Measurements from ENCODE around the gene KRTAP5-6.

DNA sequence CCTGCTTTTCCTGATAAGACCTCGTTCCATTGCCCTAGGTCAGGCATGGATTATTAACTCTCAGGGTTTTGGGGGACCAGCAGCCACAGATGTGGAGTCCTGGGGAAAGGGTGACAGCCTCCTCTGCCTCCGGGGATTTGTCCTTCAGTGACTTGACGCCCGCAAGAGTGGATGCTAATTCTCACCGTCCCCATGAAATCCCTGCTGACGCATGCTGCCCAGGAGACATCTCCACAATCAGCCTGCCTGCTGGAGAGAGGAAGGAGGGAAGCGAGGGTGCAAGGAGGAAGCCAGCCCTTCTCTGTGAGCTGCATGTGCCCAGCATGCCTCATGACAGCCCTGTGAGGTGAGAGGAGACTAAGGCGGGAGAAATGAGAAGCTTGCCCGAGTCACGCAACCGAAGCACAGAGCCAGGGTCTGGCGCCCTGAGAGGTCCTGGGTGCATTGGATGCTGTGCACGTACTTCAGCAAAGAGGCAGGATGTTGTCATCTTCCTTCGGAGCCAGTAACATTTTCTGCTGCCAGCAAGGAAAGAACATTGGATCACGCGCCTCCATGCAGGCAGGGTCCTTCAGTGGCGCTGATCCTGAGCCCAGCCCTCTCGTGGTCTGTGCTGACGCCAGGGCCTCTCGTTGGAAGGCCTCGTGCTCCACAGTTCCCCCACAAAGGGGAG, 27.3 kb upstream of the KRTAP5-6 start:
- TF ChIP-seq, protein P1, sequence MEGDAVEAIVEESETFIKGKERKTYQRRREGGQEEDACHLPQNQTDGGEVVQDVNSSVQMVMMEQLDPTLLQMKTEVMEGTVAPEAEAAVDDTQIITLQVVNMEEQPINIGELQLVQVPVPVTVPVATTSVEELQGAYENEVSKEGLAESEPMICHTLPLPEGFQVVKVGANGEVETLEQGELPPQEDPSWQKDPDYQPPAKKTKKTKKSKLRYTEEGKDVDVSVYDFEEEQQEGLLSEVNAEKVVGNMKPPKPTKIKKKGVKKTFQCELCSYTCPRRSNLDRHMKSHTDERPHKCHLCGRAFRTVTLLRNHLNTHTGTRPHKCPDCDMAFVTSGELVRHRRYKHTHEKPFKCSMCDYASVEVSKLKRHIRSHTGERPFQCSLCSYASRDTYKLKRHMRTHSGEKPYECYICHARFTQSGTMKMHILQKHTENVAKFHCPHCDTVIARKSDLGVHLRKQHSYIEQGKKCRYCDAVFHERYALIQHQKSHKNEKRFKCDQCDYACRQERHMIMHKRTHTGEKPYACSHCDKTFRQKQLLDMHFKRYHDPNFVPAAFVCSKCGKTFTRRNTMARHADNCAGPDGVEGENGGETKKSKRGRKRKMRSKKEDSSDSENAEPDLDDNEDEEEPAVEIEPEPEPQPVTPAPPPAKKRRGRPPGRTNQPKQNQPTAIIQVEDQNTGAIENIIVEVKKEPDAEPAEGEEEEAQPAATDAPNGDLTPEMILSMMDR (conservative IDR thresholded peaks at IDR 0.05 in 1 of 2, IDR thresholded peaks at IDR 0.05 in 1 of 2; ENCODE audit: extremely low read depth in 1 of 2, insufficient read depth in 1 of 2, low read depth in 1 of 2, low read length in 2 of 2), result no peak
- TF ChIP-seq EZH2 (IDR thresholded peaks at IDR 0.05; ENCODE audit: borderline replicate concordance, low read length), result no peak
